HG03460 (cell line): ENCODE data around the gene AGTRAP.

Experiments used
- ATAC-seq: cut with Tn5 transposase; IDR thresholded peaks from one replicate; pipeline ENCODE4 v1.9.1; 2021; ENCODE audit not compliant: unreplicated experiment

The AGTRAP gene

GRCh38 chr1:11733306-11733705 is 2.6 kb upstream of the AGTRAP start:
- ATAC-seq, result no peak

GRCh38 chr1:11735531-11735853 is 444 bp upstream of the AGTRAP start:
- ATAC-seq, result no peak

GRCh38 chr1:11736746-11737639 is 1.1 kb downstream of the AGTRAP start:
- no peak for ATAC-seq

GRCh38 chr1:11738096-11738495 is 2.2 kb downstream of the AGTRAP start:
- no peak for ATAC-seq

GRCh38 chr1:11738783-11739182 is 2.8 kb downstream of the AGTRAP start:
- ATAC-seq, result no peak

- ATAC-seq, result no peak
Measured at GRCh38 chr1:11740258-11741192, 4.6 kb downstream of the AGTRAP start.

- no peak for ATAC-seq
Measured at GRCh38 chr1:11741482-11741881, 5.5 kb downstream of the AGTRAP start.

GRCh38 chr1:11741919-11742558 is 6.1 kb downstream of the AGTRAP start:
- no peak for ATAC-seq

- no peak for ATAC-seq
Measured at GRCh38 chr1:11744287-11744686, 8.4 kb downstream of the AGTRAP start.

- ATAC-seq, result no peak
Measured at GRCh38 chr1:11746092-11746491, 10.2 kb downstream of the AGTRAP start.

- no peak for ATAC-seq
Measured at GRCh38 chr1:11746795-11747487, 11.0 kb downstream of the AGTRAP start.

- ATAC-seq, result no peak
Measured at GRCh38 chr1:11748294-11749202, 12.6 kb downstream of the AGTRAP start.

GRCh38 chr1:11749203-11749689 is 13.3 kb downstream of the AGTRAP start:
- peak; percentile 81 for ATAC-seq

GRCh38 chr1:11749996-11750395 is 14.1 kb downstream of the AGTRAP start:
- ATAC-seq, result no peak

GRCh38 chr1:11751087-11751486 is 15.2 kb downstream of the AGTRAP start:
- no peak for ATAC-seq

GRCh38 chr1:11752359-11753088 is 16.6 kb downstream of the AGTRAP start:
- ATAC-seq, result no peak

- no peak for ATAC-seq
Measured at GRCh38 chr1:11753555-11754208, 17.7 kb downstream of the AGTRAP start.

- no peak for ATAC-seq
Measured at GRCh38 chr1:11757047-11757446, 21.1 kb downstream of the AGTRAP start.
